ENCODE results near the gene ESYT3. TPM values are rescaled to one million over a fixed set of nuclear protein-coding genes. Genes with fewer than 3 reads are reported as not detected.
"Not testable (repeated sequence)": the region's sequence is repeated elsewhere in the genome, so short reads cannot be mapped to it uniquely, and the experiment has no call there.

ESYT3 gene
- total and polyA plus RNA-seq, 12 donors, result 0.14 to 1.2 (median 0.21) TPM; not detected in 1

GRCh38 chr3:138412821-138413551 lies 21.4 kb upstream of the ESYT3 start:
- 27 to 49% (median 40%) methylated on average over 7 to 9 of the region's 9 CpGs for WGBS, 4 donors
- TF ChIP-seq, protein P1, sequence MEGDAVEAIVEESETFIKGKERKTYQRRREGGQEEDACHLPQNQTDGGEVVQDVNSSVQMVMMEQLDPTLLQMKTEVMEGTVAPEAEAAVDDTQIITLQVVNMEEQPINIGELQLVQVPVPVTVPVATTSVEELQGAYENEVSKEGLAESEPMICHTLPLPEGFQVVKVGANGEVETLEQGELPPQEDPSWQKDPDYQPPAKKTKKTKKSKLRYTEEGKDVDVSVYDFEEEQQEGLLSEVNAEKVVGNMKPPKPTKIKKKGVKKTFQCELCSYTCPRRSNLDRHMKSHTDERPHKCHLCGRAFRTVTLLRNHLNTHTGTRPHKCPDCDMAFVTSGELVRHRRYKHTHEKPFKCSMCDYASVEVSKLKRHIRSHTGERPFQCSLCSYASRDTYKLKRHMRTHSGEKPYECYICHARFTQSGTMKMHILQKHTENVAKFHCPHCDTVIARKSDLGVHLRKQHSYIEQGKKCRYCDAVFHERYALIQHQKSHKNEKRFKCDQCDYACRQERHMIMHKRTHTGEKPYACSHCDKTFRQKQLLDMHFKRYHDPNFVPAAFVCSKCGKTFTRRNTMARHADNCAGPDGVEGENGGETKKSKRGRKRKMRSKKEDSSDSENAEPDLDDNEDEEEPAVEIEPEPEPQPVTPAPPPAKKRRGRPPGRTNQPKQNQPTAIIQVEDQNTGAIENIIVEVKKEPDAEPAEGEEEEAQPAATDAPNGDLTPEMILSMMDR (IDR thresholded peaks at IDR 0.05), result peak in 2 of 6 experiments; percentile 30 to 31
- TF ChIP-seq POLR2A (IDR thresholded peaks at IDR 0.05), result peak in 1 of 2 donors; percentile 39
- Histone ChIP-seq H3K9me3 (replicated peaks in 1 of 3) (no peaks in the 10 kb centered on the region), H3K4me3 (no peak overlapping the region), H3K4me1 (replicated peaks in 1 of 2) (peaks cover 8 to 15% of the 10 kb centered on the region in 2 donors), H3K36me3 (replicated peaks in 1 of 2) (no peaks in the 10 kb centered on the region), H3K27ac (peak overlapping the region in 4 of 5 donors; percentile 11 to 89 (median 76)), H3K27me3 (no peaks in the 10 kb centered on the region)
- intact Hi-C loops (cut with DNase I), result loop anchor here in 1 of 2 donors (5.0 kb wide), 1 partner anchor 76 kb away; no protein-coding TSS in a partner anchor
- peak; percentile 66 to 91 (median 87) for DNase-seq

- not testable (repeated sequence) for H3K27me3 ChIP-seq; H3K27ac ChIP-seq; H3K36me3 ChIP-seq (replicated peaks in 1 of 2); H3K4me3 ChIP-seq; H3K9me3 ChIP-seq (replicated peaks in 1 of 3)
- peaks cover 8 to 15% of the 10 kb centered on the region in 2 donors for H3K4me1 ChIP-seq (replicated peaks in 1 of 2)
- intact Hi-C loops (cut with DNase I), result loop anchor here in 1 of 2 donors (5.0 kb wide), 1 partner anchor 89 kb away; the partner anchor contains the start of gene NME9
- peak in 1 of 7 donors; percentile 18 for DNase-seq
- WGBS, 4 donors, result 82 to 93% (median 90%) methylated on average over 4 of the region's 4 CpGs
Observed at GRCh38 chr3:138416236-138416635, 18.2 kb upstream of the ESYT3 start.

DNA sequence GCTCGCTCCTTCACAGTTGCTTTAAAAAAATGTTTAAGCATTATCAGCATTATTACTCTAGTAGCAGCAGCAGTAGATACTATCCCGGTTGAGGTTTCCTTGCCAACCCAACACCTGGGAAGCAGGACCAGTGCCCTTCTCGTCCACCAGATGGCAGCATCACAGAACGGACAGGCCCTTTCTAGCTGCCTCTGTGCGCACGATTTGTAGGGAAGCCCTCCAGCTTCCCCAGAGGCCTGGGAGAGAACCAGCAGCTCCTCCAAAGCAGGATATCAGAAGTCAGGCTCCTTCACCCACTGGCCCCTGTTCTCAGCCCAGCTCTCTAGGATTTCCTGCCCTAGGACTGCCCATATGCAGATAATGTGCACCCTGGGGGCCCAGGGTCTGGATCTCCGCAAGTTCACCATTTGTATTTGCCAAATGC lies 16.8 kb upstream of the ESYT3 start:
- Histone ChIP-seq H3K4me1 (replicated peaks in 1 of 2) (peaks cover 8 to 12% of the 10 kb centered on the region in 2 donors), H3K27ac (no peak overlapping the region), H3K4me3 (no peak overlapping the region), H3K36me3 (replicated peaks in 1 of 2) (no peaks in the 10 kb centered on the region), H3K9me3 (replicated peaks in 1 of 3) (no peaks in the 10 kb centered on the region), H3K27me3 (no peaks in the 10 kb centered on the region)
- WGBS, 4 donors, result 4 to 19% (median 12%) methylated on average over 4 to 7 of the region's 7 CpGs
- peak; percentile 79 to 94 (median 84) for DNase-seq
- TF ChIP-seq POLR2A (IDR thresholded peaks at IDR 0.05), result no peak
- TF ChIP-seq, protein P1 (IDR thresholded peaks at IDR 0.05), result peak; percentile 82 to 92 (median 88)
- intact Hi-C loops (cut with DNase I), result loop anchor here in 1 of 2 donors (5.0 kb wide), 1 partner anchor 90 kb away; the partner anchor contains the start of gene NME9

GRCh38 chr3:138418601-138419206 lies 15.7 kb upstream of the ESYT3 start:
- no peaks in the 10 kb centered on the region for H3K9me3 ChIP-seq (replicated peaks in 1 of 3)
- H3K4me3 ChIP-seq, result no peak overlapping the region
- TF ChIP-seq POLR2A (IDR thresholded peaks at IDR 0.05), result no peak
- TF ChIP-seq, protein P1 (IDR thresholded peaks at IDR 0.05), result no peak
- H3K4me1 ChIP-seq (replicated peaks in 1 of 2), result peaks cover under 1% of the 10 kb centered on the region in 2 donors
- H3K27ac ChIP-seq, result no peak overlapping the region
- intact Hi-C loops (cut with DNase I), result loop anchor here in 1 of 2 donors (5.0 kb wide), 1 partner anchor 91 kb away; the partner anchor contains the start of gene NME9
- 66 to 80% (median 76%) methylated on average over 5 of the region's 5 CpGs for WGBS, 4 donors
- H3K27me3 ChIP-seq, result no peaks in the 10 kb centered on the region
- no peak for DNase-seq
- H3K36me3 ChIP-seq (replicated peaks in 1 of 2), result no peaks in the 10 kb centered on the region
